DMS153 (cell line): ENCODE data around the gene SVIL.
"Not testable (repeated sequence)": the region's sequence is repeated elsewhere in the genome, so short reads cannot be mapped to it uniquely, and the experiment has no call there.

Experiments used
- DNase-seq: peaks from one replicate; lab custom pipeline; 2025; lab: John Stamatoyannopoulos, UW

Gene SVIL

DNA sequence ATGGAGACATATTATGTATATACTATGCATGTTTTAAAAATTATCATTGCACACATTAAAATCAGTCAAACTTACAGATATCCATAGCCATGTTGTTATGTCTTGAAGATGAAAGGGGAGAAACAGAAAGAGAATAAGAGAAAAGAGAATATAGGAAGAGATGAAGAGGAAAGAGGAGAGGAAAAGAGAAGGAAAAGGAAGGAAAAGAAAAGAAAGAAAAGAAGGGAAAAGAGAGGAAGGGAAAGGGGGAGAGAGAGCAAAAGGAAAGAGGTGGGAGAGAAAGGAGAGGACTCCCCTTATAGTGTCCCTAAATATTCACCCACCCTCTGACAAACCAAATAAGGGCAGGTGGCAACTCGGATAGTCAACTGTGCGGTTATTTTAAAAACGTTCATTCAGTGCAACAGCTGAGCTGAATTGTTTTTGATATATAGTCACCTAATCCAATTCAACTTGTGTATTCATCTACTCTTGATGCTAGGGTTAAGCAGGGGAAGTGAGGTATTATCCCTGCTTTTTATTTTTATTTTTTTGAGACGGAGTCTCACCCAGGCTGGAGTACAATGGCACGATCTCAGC lies 14.6 kb downstream of the SVIL start:
- DNase-seq, result no peak

DNA sequence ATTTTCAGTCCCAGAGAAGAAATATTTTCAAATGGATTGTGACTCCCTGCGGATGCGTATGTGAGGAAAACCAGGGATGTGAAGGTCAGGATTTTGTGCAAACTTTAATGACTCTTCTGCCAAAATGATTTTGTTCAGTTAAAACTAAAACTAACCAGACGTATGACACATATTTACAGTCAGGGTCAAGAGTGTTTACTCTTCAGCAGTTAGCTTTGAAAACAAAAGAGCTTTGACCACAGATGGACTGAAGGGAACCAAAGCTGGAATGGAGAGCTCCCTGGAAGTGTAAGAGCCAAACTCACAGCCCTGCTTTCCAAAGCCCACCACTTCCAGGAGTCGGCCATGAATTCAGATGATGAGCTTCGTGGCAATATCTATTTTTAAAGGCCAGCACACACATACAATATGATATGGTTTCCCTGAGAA lies 15.5 kb downstream of the SVIL start:
- no peak for DNase-seq

DNA sequence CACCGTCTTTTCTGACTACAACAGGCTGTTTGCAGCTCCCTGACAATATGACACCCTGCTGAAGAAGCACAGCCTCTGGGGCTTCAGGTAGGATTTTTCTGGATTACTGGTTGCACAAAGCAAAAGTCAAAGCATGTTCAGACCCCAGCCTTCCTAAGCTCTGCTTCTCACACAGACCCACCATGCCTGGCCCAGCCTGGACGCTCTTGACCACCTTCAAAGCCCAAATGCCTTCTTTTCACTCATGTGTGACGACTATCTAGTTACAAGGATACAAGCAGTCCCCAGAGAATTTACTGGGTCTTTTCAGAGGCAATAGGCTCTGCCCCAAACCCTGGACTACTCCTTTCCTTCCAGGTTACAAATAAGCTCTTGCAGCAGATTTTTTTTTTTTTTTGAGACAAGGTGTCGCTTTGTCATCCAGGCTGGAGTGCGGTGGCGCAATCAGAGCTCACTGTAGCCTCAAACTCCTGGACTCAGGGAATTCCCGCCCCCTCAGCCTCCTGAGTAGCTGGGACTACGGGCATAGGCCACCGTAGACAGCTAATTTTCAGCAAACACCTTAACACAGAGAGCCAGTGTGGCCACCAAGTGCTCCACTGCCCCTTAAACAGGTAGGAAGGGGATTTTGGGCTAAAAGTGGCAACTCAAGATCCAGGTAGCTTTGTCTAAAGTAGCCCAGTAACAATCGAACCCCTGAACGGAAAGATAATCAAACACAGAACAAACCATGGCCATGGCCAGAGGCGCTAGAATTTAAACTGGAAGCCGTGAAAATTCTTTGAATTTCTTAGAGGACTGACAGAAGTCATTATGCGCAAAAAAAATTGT lies 16.2 kb downstream of the SVIL start:
- no peak for DNase-seq

DNA sequence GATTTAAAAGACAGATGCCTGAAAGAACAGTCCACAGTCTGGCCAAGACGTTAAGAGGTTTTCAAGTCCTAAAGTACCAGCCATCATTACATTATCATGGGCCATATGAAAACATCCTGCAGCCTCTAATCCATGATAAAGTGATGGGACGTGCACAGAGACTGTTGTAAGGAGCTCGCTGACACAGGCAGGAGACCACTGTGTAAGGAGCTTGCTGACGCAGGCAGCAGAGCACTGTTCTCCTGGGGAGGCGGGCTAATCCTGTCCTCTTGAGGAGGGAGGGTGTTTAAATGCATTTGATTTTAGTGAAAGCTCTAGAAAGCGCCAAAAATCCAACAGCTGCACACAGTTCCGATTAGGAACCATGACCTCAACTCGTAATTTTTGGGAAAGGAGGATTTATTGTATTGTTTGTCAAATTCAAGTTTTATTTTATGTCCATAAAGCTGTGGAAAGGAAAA lies 16.9 kb downstream of the SVIL start:
- DNase-seq, result no peak

DNA sequence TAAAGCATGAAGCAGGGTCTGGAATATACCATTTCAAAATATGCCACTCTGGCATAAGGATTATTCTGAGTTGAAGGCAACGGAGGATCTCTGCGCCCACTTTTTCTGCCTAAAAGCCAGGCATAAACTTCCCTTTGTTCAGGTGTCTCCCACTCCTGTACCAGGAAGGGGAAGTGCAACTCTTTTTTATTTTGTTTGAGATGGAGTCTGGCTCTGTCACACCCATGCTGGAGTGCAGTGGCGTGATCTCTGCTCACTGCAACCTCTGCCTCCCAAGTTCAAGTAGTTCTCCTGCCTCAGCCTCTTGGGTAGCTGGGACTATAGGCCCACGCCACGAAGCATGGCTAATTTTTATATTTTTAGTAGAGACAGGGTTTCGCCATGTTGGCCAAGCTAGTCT lies 18.2 kb downstream of the SVIL start:
- no peak for DNase-seq

DNA sequence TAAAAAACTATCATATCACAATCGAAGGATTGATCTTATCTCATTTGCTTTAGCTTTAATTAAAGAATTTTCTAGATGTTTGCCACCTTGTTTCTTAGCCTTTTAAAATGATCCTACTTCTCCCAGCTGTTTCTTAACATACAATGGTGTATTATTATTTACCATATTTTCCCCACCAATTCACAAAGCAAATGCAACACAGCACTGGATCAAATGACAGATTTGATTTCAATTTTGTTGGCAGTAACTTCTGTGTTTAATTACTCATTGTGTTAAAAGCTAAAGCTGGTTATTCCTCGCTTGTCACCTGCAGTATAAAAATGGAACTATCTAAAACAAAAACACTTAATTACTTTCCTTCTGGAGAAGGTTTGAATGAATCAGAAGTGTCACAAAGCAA lies 19.6 kb downstream of the SVIL start:
- no peak for DNase-seq

DNA sequence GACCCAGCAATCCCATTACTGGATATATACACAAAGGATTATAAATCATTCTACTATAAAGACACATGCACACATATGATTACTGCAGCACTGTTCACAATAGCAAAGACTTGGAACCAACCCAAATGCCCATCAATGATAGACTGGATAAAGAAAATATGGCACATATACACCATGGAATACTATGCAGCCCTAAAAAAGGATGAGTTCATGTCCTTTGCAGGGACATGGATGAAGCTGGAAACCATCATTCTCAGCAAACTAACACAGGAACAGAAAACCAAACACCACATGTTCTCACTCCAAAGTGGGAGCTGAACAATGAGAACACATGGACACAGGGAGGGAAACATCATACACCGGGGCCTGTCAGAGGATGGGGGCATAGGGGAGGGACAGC lies 20.5 kb downstream of the SVIL start:
- not testable (repeated sequence) for DNase-seq

DNA sequence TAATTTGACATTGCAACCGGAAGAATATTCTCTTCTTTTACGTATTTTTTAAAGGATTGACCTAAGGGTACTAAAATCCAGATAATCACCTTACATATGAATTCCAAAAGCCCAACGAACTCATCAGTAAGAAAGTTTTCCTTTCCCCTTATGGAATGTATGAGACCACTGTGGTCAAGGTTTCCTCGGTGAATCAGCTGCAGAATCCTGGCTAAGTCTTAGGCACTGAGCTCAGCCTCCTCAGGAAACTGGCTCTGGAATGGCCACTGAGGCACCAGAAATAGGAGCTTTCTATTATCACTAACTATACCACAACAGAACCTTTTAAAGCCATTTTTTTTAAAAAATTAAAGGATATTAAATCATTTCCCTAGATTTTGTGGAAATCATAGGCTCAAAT lies 21.0 kb downstream of the SVIL start:
- DNase-seq, result no peak

DNA sequence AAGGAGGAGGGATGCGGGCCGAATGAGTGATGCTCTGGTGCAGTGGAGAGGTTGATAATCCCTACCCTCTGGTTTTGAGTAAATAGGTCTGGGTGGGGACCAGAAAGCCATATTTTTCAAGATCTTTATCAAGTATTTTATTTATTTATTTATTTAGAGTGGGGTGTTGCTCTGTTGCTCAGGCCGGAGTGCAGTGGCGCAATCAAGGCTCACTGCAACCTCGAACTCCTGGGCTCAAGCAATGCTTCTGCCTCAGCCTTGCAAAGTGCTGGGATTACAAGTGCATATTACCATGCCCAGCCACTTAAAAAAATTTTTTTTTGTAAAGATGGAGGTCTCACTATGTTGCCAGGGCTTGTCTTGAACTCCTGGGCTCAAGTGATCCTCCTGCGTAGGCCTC lies 21.6 kb downstream of the SVIL start:
- no peak for DNase-seq

DNA sequence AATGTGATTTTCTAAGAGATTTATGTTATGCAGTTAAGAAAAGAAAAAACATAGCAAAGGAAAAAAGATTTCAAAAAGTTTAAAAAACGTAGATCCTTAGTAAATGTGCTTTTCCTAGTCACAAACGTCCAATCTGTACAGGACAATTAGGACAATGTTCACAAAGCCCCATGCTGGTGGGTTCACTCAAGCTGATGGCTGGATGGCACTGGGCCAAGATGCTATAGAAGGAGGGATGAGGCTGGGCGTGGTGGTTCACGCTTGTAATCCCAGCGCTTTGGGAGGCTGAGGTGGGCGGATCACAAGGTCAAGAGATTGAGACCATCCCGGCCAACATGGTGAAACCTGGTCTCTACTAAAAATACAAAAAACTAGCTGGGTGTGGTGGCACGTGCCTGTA lies 22.1 kb downstream of the SVIL start:
- DNase-seq, result no peak

DNA sequence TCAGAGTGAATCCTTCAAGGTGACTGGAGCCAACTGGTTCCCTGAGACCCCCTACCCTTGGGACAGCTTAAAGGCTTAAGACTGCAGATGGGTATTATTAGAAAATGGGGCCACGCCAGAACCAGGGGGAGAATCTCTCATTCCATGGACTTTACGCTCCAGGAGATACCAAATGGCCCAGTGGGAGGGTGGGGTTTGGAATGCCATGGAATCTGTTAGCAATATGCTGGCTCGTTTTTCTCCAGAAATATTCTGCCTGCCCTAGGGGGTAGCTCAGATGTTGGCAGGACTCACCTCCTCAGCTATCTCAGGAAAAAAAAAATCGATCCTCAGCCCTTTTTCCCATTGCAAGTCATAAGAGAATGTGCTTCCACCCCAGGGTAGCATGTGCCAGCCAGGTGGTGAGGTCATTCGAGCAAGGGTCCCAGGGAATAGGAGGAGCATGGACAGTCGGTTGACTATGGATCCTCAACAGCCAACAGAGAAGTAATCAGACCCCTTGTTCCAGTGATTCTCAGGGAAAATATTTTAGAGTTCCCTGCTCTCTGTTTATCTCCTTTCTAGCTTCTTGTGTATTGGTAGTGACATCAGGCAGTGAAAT lies 22.9 kb downstream of the SVIL start:
- DNase-seq, result no peak

DNA sequence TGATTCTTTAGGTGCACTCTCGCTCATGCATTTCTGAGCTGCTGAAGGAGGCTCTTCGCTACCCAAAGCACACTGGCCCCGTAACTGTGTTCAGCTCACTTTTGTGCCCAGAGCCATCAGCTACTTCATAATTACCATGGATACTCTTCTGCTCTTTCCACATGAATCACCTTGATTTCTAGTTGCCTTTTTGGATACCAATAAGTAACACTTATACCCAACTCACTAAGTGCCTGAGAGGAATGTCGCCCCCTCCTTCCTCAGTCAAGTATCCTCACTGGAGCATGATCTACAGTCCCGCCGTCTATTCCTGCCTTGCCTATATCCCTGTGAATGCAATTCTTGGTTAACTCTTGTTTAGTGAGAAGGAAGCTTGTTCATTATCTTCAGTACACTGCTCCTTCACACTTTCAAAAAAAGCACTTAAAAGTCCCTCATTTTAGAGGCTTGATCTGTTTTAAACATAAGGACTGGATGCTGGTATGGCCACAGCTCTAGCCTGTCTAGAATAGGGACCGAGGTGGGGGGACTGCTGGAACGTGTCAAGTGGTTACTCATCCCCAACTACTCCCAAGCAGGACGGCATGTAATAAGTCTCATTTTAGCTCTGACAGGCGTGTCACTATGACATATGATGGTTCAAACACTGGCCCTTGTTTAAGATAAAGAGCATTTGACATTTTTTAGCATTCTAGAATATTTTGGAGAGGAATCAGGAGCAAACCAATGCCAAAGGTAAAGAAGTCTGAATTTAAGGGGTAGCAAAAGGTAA lies 23.7 kb downstream of the SVIL start:
- DNase-seq, result no peak

DNA sequence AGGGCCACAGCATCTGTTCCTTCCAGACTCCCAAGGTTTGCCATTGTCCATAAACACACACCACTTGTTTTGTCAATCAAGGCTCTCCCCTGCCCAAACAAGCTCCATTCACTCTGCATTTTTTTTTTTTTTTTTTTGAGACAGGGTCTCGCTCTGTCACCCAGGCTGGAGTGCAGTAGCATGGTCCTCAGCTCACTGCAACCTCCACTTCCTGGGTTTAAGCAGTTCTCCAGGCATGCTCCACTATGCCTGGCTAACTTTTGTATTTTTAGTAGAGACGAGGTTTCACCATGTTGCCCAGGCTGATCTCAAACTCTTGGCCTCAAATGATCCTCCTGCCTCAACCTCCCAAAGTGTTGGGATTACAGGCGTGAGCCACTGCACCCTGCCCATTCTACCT lies 24.4 kb downstream of the SVIL start:
- DNase-seq, result not testable (repeated sequence)

DNA sequence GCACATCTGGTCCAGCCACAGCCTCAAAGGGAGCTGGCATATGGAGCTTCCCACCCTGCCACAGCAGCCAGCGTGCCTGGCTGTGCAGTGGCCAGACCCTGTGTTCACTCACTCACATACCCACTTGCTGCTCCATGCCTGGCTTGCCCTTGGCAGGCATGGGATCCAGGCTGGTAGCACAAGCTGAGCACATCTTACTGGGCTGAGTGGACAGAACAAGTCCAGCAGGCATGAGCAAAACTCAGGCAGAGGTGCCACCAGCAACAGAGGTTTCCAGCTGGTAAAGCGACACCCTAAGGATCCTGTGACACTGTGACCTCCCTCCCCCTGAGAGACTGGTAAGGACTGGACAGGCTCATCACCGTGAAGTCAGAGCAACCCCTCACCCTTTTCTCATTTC lies 25.1 kb downstream of the SVIL start:
- no peak for DNase-seq

DNA sequence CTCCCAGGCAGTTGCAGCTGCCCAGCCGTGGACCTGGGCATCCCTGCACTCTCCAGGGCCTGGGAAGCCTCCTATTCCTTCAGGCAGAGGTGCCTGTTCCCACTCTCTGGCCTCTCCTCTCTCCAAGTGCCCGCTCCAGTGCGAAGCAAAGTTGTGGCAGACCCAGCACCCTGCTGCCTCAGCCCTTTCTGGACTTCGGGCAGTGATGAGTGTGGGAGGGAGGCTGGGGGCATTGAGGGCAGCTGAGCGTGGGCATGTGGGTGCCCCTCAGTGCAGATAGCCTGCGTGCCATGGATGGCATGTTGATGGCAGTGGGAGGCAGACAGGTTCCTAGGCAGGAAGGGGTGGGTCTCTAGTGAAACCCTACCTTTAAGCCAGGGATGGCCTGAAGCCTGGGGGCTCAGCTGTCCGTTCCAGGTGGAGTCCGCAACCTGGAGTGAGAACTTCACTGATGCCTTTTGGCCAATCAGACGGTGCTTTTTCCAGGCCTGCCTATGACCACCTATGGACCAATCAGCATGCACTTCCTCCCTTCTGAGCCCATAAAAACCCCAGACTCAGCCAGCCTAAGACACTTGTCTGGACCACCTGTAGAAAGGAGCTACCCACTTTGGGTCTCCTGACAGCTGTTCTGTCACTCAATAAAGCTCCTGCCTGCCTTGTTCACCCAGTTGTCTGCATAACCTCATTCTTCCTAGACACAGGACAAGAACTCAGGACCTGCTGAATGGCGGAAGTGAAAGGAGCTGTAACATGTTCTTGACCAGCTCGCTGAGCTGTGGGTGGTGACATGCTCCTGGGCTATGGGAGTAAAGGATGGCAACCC lies 26.1 kb downstream of the SVIL start:
- no peak for DNase-seq

DNA sequence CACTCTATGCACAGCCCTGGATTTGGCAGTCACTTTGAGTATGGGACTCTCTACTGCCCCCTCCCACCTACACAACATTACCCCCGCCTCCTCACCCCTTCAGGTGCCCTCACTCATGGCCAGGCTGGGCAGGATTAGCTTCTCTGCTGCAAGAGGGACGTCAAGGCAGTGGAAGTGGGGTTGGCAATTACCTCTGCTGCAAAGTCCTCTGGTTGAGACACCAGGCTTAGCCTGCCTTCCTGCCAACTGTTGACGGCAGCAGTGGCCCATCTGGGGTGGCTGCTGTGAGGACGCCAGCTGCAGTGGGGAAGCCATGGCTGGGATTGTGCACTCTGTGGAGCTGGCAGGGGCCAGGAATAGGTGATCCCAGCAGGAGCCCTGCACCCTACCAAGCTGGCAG lies 26.7 kb downstream of the SVIL start:
- no peak for DNase-seq

DNA sequence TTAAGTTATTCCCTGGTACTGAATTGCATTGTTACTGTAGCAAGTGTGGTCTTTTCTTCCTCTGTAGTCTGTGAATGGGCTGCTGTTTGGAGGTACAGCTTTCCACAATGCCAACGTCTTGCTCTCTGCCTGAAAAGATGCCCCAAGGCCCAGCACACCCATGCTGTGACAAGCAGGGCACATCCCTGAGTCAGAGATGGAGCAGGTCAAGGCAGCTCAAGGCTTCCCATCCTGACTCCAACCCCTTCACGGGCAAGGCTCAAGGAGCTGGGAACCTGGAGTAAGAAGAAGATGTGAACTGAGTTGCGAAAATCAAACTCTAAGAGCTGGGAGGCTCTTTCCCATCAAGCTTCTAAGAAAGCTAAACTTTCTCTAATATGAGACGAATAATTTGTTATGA lies 27.2 kb downstream of the SVIL start:
- no peak for DNase-seq

DNA sequence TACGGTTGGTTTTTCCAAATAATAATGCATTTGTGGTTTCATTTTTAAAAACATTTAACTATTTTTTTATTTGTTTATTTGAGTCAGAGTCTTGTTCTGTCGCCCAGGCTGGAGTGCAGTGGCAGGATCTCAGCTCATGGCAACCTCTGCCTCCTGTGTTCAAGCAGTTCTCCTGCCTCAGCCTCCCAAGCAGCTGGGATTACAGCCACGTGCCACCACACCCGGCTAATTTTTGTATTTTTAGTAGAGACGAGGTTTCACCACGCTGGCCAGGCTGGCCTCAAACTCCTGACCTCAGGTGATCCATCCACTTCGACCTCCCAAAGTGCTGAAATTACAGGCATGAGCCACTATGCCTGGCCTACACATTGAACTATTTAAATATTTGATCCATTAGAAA lies 28.1 kb downstream of the SVIL start:
- DNase-seq, result not testable (repeated sequence)

DNA sequence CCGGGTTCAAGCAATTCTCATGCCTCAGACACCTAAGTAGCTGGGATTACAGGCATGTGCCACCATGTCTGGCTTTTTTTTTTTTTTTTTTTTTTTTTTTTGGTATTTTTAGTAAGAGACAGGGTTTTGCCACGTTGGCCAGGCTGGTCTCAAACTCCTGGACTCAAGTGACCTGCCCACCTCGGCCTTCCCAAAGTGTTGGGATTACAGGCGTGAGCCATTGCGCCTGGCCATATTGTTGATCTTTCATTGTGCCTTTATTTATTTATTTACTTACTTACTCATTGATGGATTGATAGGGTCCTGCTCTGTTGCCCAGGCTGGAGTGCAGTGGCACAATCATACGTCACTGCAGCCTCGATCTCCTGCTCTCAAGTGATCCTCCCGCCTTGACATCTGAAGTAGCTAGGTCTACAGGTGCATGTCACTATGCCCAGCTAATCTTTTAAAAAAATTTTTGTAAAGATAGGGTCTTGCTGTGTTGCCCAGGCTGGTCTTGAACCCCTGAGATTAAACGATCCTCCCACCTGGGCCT lies 30.4 kb downstream of the SVIL start:
- DNase-seq, result no peak

DNA sequence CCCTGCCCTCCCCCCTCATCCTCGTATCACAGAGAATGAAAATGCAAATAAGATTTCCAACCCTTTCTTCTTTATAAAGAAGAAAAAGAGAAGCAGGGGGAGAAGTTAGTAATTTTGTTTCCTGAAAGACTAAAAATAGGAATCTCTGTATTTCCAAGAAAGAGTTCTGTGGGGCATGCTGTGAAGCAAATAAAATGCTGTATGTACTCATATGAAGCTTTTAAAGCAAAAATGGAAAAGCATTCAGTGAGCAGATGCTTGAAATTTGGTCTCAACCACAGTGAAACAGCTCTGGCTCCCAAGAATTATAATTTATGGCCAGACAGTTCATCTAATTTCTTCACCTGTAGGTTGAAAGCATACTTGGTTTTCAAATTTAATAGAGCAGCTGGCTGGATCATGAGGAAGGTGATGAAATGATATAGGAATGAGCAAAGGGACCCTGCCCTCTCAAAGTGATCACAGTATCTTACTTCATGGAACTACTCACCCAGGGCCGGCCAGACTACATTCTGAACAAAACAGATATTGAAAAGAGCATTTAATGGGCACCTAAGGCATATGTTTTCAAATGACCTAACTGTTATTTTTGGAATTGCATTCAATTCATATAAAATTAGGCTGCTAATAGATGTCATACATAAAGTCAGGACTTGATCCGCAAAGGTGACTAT lies 31.4 kb downstream of the SVIL start:
- no peak for DNase-seq

DNA sequence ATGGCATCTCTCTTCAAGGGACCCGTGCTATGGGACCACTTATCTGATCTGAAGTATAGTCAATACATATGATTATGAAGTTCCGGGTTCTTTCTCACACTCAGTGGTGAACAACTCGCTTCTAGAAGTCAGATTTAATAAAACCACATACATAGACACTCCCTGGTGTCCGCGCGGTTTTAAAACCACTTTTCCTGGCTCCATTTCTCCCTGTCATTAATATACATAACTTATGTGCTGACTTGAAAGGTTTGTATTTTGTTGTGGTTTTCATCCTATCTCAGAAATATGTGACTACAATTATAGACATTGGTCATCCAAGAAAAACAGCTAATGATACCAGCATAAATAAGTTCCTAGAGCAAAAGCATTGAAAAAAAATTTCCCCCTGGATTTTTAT lies 34.0 kb downstream of the SVIL start:
- DNase-seq, result no peak
